Thyroid gland (tissue), 4 donors: ENCODE data around the gene DPF3.

Experiments
- CTCF ChIP-seq, 6 experiments: fragments of 200-600 bp in 3 of 6; fragments of 450-650 bp in 3 of 6; sonication (generic) in 3 of 6; IDR thresholded peaks; one replicate each; pipeline ENCODE4 v1.5.1; 2016 to 2019; ENCODE audit warnings: antibody characterized with exemption in 6 of 6, mild to moderate bottlenecking in 2 of 6, inconsistent platforms in 1 of 6, moderate library complexity in 1 of 6
- POLR2A ChIP-seq, 2 donors: fragments of 450-650 bp; IDR thresholded peaks; one replicate each; pipeline ENCODE4 v1.6.1; 2017; ENCODE audit warnings: antibody characterized with exemption in 2 of 2, mild to moderate bottlenecking in 2 of 2, moderate library complexity in 1 of 2

- TF ChIP-seq CTCF (IDR thresholded peaks at IDR 0.05) = no peak
- no peak for TF ChIP-seq POLR2A (IDR thresholded peaks at IDR 0.05)
Observed at GRCh38 chr14:72800296-72800695, 93.6 kb downstream of the DPF3 start.
